Erythroblast (primary cell): ENCODE data around the gene CABP1.
"Not testable (repeated sequence)": the region's sequence is repeated elsewhere in the genome, so short reads cannot be mapped to it uniquely, and the experiment has no call there.

Experiments used
- GATA1 ChIP-seq: IDR thresholded peaks from 2 replicates; pipeline ENCODE4 v1.6.1; 2011; ENCODE audit warnings: low read depth, mild to moderate bottlenecking, control low read depth, low read length, moderate library complexity
- POLR2A ChIP-seq: IDR thresholded peaks from 2 replicates; pipeline ENCODE4 v1.6.1; 2011; ENCODE audit warnings: mild to moderate bottlenecking, low read length

- TF ChIP-seq POLR2A, GATA1: not testable (repeated sequence)
Measured at GRCh38 chr12:120611534-120611933, 28.9 kb upstream of the CABP1 start.
